HepG2 (cell line): Measurements from ENCODE around the gene FRMD3. TPM values are rescaled to one million over a fixed set of nuclear protein-coding genes. Genes with fewer than 3 reads are reported as not detected.

ENCODE experiments used
- AKAP8 ChIP-seq: sonication (generic); formaldehyde crosslinking; IDR thresholded peaks from 2 replicates; pipeline ENCODE4 v1.5.1; 2020; ENCODE audit warnings: mild to moderate bottlenecking, missing genetic modification reagents
- HINFP ChIP-seq: sonication (generic); formaldehyde crosslinking; IDR thresholded peaks from 2 replicates; pipeline ENCODE4 v1.4.0; 2020; ENCODE audit warnings: low read depth, mild to moderate bottlenecking, missing genetic modification reagents
- HOXA3 ChIP-seq: sonication (generic); formaldehyde crosslinking; IDR thresholded peaks from 2 replicates; pipeline ENCODE4 v1.5.0; 2020; ENCODE audit warnings: missing genetic modification reagents
- KDM6A ChIP-seq: IDR thresholded peaks from 2 replicates; pipeline ENCODE4 v1.6.1; 2016; ENCODE audit warnings: low read depth
- NR2F6 ChIP-seq, 2 experiments: IDR thresholded peaks; 2 replicates each; pipeline ENCODE4 v1.6.1; 2016; ENCODE audit warnings: antibody characterized with exemption in 1 of 2, mild to moderate bottlenecking in 1 of 2
- PHF21A ChIP-seq: sonication (generic); formaldehyde crosslinking; IDR thresholded peaks from 2 replicates; pipeline ENCODE4 v1.5.0; 2020; ENCODE audit warnings: mild to moderate bottlenecking, missing genetic modification reagents
- PITX1 ChIP-seq: sonication (generic); formaldehyde crosslinking; IDR thresholded peaks from 2 replicates; pipeline ENCODE4 v1.5.1; 2020; ENCODE audit warnings: mild to moderate bottlenecking, missing genetic modification reagents
- SKI ChIP-seq: fragments of 450-650 bp; IDR thresholded peaks from one replicate; pipeline ENCODE4 v1.6.1; 2018; ENCODE audit warnings: mild to moderate bottlenecking; ENCODE audit not compliant: partially characterized antibody
- TAF1 ChIP-seq: sonication (generic); formaldehyde crosslinking; IDR thresholded peaks from 2 replicates; pipeline ENCODE4 v1.4.0; 2020; ENCODE audit warnings: missing genetic modification reagents
- TAF15 ChIP-seq: fragments of 200-400 bp; formaldehyde crosslinking; IDR thresholded peaks from one replicate; pipeline ENCODE4 v1.6.1; 2018; ENCODE audit warnings: mild to moderate bottlenecking, low read depth, low read length; ENCODE audit not compliant: poor library complexity, severe bottlenecking
- TCF7L2 ChIP-seq: IDR thresholded peaks from 2 replicates; pipeline ENCODE4 v1.6.1; 2011; ENCODE audit warnings: mild to moderate bottlenecking, low read depth, low read length, moderate library complexity
- ZC3H13 ChIP-seq: sonication (generic); formaldehyde crosslinking; IDR thresholded peaks from 2 replicates; pipeline ENCODE4 v1.8.1; 2023; ENCODE audit warnings: mild to moderate bottlenecking, missing genetic modification reagents, moderate library complexity
- ZMYM4 ChIP-seq: sonication (generic); formaldehyde crosslinking; IDR thresholded peaks from 2 replicates; pipeline ENCODE4 v1.8.1; 2023; ENCODE audit warnings: mild to moderate bottlenecking, missing genetic modification reagents
- ZNF609 ChIP-seq: sonication (generic); formaldehyde crosslinking; IDR thresholded peaks from 2 replicates; pipeline ENCODE4 v1.4.0; 2020; ENCODE audit warnings: mild to moderate bottlenecking, missing genetic modification reagents, borderline replicate concordance
- polyA plus RNA-seq, 8 experiments: library from polyadenylated mRNA; depleted of rRNA in 3 of 8; stranded (reverse) in 7 of 8; unstranded in 1 of 8; fragments of >200 nt; fragmentation: Illumina TruSeq in 4 of 8; extraction: Trizol in 4 of 8; gene quantifications; 2 replicates each; pipeline versions ENCODE4 v1.2.1 to v1.2.3, GENCODE V29; 2011 to 2016; ENCODE audit warnings: low read depth in 4 of 8, missing spikeins in 1 of 8, mixed read lengths in 1 of 8; ENCODE audit not compliant: insufficient read depth in 1 of 8
- total RNA-seq, 5 experiments: library from RNA; depleted of rRNA; stranded (reverse); fragments of >200 nt; fragmentation: Illumina TruSeq; extraction: Trizol; gene quantifications; 2 replicates each; pipeline ENCODE4 v1.2.3, GENCODE V29; 2016; ENCODE audit warnings: low read depth in 1 of 5
- TF ChIP-seq, protein P1 (sequence below), 2 experiments: sonication (generic) in 1 of 2; formaldehyde crosslinking in 1 of 2; IDR thresholded peaks; 2 replicates each; pipeline versions ENCODE4 v1.6.1 to v1.9.0; 2014 to 2022; ENCODE audit warnings: antibody characterized with exemption in 1 of 2, borderline replicate concordance in 1 of 2, inconsistent platforms in 1 of 2, low read depth in 1 of 2, missing genetic modification reagents in 1 of 2
- TF ChIP-seq, protein P2 (sequence below): sonication (generic); formaldehyde crosslinking; IDR thresholded peaks from 2 replicates; pipeline ENCODE4 v1.4.0; 2020; ENCODE audit warnings: missing genetic modification reagents

FRMD3 gene
- total and polyA plus RNA-seq, 2 of the 13 experiments (the other 11 are each of a cell fraction or from before 2014, with no cell fraction given): 3.2 to 7.7 TPM

- TF ChIP-seq SKI (no peak), TAF1 (CRISPR knock-in tag) (0 out of 2 replicates have a peak, but pooled peaks have one; percentile 21), ZMYM4 (CRISPR knock-in tag) (peak; percentile 54; the same call in 1 of the 2 replicates), PITX1 (CRISPR knock-in tag) (peak; percentile 56), HINFP (CRISPR knock-in tag) (no peak), PHF21A (0 out of 2 replicates have a peak, but pooled peaks have one; percentile 33), HOXA3 (CRISPR knock-in tag) (peak; percentile 34; the same call in 1 of the 2 replicates), TCF7L2 (peak; percentile 88), NR2F6 (IDR thresholded peaks at IDR 0.05) (peak; percentile 8; the same call in 1 of the 2 replicates), NR2F6 (CRISPR knock-in tag; IDR thresholded peaks at IDR 0.05) (peak; percentile 51; the same call in 1 of the 2 replicates), AKAP8 (CRISPR knock-in tag) (no peak), ZNF609 (CRISPR knock-in tag) (0 out of 2 replicates have a peak, but pooled peaks have one; percentile 23), ZC3H13 (CRISPR knock-in tag) (no peak), KDM6A (CRISPR knock-in tag) (peak; percentile 42; the same call in 1 of the 2 replicates), TAF15 (no peak)
- TF ChIP-seq, protein P1, sequence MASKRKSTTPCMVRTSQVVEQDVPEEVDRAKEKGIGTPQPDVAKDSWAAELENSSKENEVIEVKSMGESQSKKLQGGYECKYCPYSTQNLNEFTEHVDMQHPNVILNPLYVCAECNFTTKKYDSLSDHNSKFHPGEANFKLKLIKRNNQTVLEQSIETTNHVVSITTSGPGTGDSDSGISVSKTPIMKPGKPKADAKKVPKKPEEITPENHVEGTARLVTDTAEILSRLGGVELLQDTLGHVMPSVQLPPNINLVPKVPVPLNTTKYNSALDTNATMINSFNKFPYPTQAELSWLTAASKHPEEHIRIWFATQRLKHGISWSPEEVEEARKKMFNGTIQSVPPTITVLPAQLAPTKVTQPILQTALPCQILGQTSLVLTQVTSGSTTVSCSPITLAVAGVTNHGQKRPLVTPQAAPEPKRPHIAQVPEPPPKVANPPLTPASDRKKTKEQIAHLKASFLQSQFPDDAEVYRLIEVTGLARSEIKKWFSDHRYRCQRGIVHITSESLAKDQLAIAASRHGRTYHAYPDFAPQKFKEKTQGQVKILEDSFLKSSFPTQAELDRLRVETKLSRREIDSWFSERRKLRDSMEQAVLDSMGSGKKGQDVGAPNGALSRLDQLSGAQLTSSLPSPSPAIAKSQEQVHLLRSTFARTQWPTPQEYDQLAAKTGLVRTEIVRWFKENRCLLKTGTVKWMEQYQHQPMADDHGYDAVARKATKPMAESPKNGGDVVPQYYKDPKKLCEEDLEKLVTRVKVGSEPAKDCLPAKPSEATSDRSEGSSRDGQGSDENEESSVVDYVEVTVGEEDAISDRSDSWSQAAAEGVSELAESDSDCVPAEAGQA (IDR thresholded peaks at IDR 0.05; ENCODE audit: low read depth): no peak
- TF ChIP-seq, protein P1 (CRISPR knock-in tag; IDR thresholded peaks at IDR 0.05; ENCODE audit: borderline replicate concordance): no peak
- TF ChIP-seq, protein P2, sequence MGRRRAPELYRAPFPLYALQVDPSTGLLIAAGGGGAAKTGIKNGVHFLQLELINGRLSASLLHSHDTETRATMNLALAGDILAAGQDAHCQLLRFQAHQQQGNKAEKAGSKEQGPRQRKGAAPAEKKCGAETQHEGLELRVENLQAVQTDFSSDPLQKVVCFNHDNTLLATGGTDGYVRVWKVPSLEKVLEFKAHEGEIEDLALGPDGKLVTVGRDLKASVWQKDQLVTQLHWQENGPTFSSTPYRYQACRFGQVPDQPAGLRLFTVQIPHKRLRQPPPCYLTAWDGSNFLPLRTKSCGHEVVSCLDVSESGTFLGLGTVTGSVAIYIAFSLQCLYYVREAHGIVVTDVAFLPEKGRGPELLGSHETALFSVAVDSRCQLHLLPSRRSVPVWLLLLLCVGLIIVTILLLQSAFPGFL (CRISPR knock-in tag): no peak
Measured at GRCh38 chr9:83429229-83429628, 109.0 kb downstream of the FRMD3 start (continued).
